Glomerular endothelial cell (primary cell): Measurements from ENCODE around the gene DLGAP4. TPM values are rescaled to one million over a fixed set of nuclear protein-coding genes. Genes with fewer than 3 reads are reported as not detected.

Experiments used
- DNase-seq: peaks from one replicate; pipeline ENCODE4 v3.0.0-alpha.2; 2011; ENCODE audit warnings: low read depth, low spot score; ENCODE audit errors: extremely low read depth
- total RNA-seq: library from RNA; depleted of rRNA; stranded (reverse); fragments of >200 nt; gene quantifications from 2 replicates; pipeline ENCODE4 v1.2.3, GENCODE V29; 2015

The DLGAP4 gene
- total RNA-seq, 1 donor from 2014 or later, result 125 TPM

- DNase-seq, result no peak
Measured at GRCh38 chr20:36574366-36575135, 268.4 kb downstream of the DLGAP4 start.

GRCh38 chr20:36576081-36576445 lies 269.9 kb downstream of the DLGAP4 start:
- DNase-seq, result no peak

Other genes starting within 250 kb of the DLGAP4 start
- 26.0 and 33.9 TPM in 2 replicates for gene EPB41L1, start 151.6 kb upstream of the DLGAP4 start, total RNA-seq
- gene AAR2, start 69.9 kb upstream of the DLGAP4 start, total RNA-seq, result 28.2 and 30.6 TPM in 2 replicates
- 51.2 and 91.8 TPM in 2 replicates for gene MYL9, start 235.2 kb downstream of the DLGAP4 start, total RNA-seq